ENCODE measurements around the gene IPPK.

The IPPK gene

DNA sequence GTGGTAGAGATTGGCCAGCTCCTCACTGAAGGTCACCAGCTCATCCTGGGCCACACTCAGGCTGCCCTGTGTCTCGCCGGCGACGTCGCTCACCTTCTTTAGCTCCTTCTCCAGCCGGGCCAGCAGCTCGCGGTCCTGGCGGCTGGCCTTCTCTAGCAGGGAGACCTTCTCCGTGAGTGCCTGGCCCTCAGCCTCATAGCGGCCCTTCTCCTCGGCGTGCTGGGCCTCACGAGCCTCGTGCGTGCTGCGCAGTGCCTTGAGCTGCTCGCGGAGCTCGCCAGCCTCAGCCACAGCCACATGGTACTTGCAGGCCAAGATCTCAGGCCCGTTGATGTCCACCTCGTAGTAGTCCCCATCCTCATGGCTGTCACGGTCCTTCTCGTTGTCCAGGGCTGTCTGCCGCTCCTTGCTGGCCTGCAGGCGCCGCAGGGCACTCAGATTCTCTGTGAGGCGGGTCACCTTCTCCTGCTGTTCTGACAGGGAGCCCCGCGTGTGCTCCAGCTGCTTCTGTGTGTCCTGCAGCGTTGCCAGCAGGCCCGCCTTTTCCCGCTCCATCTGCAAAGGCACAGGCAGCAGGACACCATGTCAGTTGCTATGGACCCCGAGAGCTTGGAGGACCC is 49.2 kb upstream of the IPPK start:
- Histone ChIP-seq H3K9me3 (ENCODE audit: control insufficient read depth, insufficient read depth, low read depth, low read length) (no peaks in the 10 kb centered on the region), H3K27ac (ENCODE audit: extremely low read depth, low read depth, low read length) (no peak overlapping the region), H3K36me3 (ENCODE audit: control insufficient read depth in 2 of 2, insufficient read depth in 1 of 2, low read length in 2 of 2) (peaks cover 0 to 92% of the 10 kb centered on the region in 2 experiments; a peak in 1 of 3 replicates), H3K4me1 (ENCODE audit: control insufficient read depth, insufficient read depth, low read length) (no peaks in the 10 kb centered on the region), H3K4me3 (ENCODE audit: low read depth, low read length) (no peak overlapping the region)
- TF ChIP-seq ZBTB17 (tag by site-specific recombination; IDR thresholded peaks at IDR 0.05) (no peak), ZNF791 (tag by site-specific recombination; IDR thresholded peaks at IDR 0.05) (no peak), ZNF677 (tag by site-specific recombination; IDR thresholded peaks at IDR 0.05) (no peak), ZFP41 (tag by site-specific recombination; IDR thresholded peaks at IDR 0.05; ENCODE audit: borderline replicate concordance) (no peak), ZNF629 (tag by site-specific recombination; IDR thresholded peaks at IDR 0.05) (no peak), ZNF48 (tag by site-specific recombination; IDR thresholded peaks at IDR 0.05) (no peak), MYNN (tag by site-specific recombination; IDR thresholded peaks at IDR 0.05; ENCODE audit: borderline replicate concordance) (no peak), ZNF350 (tag by site-specific recombination; IDR thresholded peaks at IDR 0.05) (no peak), ZNF211 (tag by site-specific recombination; IDR thresholded peaks at IDR 0.05; ENCODE audit: low read depth) (no peak), ZNF596 (tag by site-specific recombination; IDR thresholded peaks at IDR 0.05) (no peak), ZNF155 (tag by site-specific recombination; IDR thresholded peaks at IDR 0.05) (no peak), ZFP37 (tag by site-specific recombination; IDR thresholded peaks at IDR 0.05) (no peak)
- TF ChIP-seq, protein P1, sequence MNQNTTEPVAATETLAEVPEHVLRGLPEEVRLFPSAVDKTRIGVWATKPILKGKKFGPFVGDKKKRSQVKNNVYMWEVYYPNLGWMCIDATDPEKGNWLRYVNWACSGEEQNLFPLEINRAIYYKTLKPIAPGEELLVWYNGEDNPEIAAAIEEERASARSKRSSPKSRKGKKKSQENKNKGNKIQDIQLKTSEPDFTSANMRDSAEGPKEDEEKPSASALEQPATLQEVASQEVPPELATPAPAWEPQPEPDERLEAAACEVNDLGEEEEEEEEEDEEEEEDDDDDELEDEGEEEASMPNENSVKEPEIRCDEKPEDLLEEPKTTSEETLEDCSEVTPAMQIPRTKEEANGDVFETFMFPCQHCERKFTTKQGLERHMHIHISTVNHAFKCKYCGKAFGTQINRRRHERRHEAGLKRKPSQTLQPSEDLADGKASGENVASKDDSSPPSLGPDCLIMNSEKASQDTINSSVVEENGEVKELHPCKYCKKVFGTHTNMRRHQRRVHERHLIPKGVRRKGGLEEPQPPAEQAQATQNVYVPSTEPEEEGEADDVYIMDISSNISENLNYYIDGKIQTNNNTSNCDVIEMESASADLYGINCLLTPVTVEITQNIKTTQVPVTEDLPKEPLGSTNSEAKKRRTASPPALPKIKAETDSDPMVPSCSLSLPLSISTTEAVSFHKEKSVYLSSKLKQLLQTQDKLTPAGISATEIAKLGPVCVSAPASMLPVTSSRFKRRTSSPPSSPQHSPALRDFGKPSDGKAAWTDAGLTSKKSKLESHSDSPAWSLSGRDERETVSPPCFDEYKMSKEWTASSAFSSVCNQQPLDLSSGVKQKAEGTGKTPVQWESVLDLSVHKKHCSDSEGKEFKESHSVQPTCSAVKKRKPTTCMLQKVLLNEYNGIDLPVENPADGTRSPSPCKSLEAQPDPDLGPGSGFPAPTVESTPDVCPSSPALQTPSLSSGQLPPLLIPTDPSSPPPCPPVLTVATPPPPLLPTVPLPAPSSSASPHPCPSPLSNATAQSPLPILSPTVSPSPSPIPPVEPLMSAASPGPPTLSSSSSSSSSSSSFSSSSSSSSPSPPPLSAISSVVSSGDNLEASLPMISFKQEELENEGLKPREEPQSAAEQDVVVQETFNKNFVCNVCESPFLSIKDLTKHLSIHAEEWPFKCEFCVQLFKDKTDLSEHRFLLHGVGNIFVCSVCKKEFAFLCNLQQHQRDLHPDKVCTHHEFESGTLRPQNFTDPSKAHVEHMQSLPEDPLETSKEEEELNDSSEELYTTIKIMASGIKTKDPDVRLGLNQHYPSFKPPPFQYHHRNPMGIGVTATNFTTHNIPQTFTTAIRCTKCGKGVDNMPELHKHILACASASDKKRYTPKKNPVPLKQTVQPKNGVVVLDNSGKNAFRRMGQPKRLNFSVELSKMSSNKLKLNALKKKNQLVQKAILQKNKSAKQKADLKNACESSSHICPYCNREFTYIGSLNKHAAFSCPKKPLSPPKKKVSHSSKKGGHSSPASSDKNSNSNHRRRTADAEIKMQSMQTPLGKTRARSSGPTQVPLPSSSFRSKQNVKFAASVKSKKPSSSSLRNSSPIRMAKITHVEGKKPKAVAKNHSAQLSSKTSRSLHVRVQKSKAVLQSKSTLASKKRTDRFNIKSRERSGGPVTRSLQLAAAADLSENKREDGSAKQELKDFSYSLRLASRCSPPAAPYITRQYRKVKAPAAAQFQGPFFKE (tag by site-specific recombination; IDR thresholded peaks at IDR 0.05; ENCODE audit: borderline replicate concordance): no peak
- TF ChIP-seq, protein P2, sequence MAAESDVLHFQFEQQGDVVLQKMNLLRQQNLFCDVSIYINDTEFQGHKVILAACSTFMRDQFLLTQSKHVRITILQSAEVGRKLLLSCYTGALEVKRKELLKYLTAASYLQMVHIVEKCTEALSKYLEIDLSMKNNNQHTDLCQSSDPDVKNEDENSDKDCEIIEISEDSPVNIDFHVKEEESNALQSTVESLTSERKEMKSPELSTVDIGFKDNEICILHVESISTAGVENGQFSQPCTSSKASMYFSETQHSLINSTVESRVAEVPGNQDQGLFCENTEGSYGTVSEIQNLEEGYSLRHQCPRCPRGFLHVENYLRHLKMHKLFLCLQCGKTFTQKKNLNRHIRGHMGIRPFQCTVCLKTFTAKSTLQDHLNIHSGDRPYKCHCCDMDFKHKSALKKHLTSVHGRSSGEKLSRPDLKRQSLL (tag by site-specific recombination; IDR thresholded peaks at IDR 0.05): no peak
- TF ChIP-seq, protein P3, sequence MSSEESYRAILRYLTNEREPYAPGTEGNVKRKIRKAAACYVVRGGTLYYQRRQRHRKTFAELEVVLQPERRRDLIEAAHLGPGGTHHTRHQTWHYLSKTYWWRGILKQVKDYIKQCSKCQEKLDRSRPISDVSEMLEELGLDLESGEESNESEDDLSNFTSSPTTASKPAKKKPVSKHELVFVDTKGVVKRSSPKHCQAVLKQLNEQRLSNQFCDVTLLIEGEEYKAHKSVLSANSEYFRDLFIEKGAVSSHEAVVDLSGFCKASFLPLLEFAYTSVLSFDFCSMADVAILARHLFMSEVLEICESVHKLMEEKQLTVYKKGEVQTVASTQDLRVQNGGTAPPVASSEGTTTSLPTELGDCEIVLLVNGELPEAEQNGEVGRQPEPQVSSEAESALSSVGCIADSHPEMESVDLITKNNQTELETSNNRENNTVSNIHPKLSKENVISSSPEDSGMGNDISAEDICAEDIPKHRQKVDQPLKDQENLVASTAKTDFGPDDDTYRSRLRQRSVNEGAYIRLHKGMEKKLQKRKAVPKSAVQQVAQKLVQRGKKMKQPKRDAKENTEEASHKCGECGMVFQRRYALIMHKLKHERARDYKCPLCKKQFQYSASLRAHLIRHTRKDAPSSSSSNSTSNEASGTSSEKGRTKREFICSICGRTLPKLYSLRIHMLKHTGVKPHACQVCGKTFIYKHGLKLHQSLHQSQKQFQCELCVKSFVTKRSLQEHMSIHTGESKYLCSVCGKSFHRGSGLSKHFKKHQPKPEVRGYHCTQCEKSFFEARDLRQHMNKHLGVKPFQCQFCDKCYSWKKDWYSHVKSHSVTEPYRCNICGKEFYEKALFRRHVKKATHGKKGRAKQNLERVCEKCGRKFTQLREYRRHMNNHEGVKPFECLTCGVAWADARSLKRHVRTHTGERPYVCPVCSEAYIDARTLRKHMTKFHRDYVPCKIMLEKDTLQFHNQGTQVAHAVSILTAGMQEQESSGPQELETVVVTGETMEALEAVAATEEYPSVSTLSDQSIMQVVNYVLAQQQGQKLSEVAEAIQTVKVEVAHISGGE (tag by site-specific recombination; conservative IDR thresholded peaks at IDR 0.05; ENCODE audit: low read depth): no peak
- TF ChIP-seq, protein P4, sequence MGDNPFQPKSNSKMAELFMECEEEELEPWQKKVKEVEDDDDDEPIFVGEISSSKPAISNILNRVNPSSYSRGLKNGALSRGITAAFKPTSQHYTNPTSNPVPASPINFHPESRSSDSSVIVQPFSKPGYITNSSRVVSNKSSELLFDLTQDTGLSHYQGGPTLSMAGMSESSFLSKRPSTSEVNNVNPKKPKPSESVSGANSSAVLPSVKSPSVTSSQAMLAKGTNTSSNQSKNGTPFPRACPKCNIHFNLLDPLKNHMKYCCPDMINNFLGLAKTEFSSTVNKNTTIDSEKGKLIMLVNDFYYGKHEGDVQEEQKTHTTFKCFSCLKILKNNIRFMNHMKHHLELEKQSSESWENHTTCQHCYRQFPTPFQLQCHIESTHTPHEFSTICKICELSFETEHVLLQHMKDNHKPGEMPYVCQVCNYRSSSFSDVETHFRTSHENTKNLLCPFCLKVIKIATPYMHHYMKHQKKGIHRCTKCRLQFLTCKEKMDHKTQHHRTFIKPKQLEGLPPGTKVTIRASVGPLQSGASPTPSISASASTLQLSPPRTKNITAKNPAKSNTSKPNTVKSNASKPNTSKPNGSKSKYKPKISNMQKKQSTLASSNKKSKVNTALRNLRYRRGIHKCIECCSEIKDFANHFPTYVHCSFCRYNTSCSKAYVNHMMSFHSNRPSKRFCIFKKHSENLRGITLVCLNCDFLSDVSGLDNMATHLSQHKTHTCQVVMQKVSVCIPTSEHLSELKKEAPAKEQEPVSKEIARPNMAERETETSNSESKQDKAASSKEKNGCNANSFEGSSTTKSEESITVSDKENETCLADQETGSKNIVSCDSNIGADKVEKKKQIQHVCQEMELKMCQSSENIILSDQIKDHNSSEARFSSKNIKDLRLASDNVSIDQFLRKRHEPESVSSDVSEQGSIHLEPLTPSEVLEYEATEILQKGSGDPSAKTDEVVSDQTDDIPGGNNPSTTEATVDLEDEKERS (tag by site-specific recombination; IDR thresholded peaks at IDR 0.05): no peak
- TF ChIP-seq, protein P5, sequence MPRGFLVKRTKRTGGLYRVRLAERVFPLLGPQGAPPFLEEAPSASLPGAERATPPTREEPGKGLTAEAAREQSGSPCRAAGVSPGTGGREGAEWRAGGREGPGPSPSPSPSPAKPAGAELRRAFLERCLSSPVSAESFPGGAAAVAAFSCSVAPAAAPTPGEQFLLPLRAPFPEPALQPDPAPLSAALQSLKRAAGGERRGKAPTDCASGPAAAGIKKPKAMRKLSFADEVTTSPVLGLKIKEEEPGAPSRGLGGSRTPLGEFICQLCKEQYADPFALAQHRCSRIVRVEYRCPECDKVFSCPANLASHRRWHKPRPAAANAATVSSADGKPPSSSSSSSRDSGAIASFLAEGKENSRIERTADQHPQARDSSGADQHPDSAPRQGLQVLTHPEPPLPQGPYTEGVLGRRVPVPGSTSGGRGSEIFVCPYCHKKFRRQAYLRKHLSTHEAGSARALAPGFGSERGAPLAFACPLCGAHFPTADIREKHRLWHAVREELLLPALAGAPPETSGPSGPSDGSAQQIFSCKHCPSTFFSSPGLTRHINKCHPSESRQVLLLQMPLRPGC (tag by site-specific recombination; IDR thresholded peaks at IDR 0.05): no peak
- CTCF ChIA-PET: interaction anchor here (0.6 to 9.7 kb wide), 2 partner anchors 72 to 368 kb away, joined by 4 to 150 read pairs; no protein-coding TSS in a partner anchor
- POLR2A ChIA-PET: no interaction called here

All from HEK293 (cell line).